SK-N-SH treated with all-trans-retinoic acid at 6 μM for 48 hours (cell line): ENCODE data around the gene KRT7.
A peak's percentile ranks its signal among the peaks of the same experiment; 100 is the strongest.

Experiments used
- ATAC-seq: fragments of 200-7000 bp; cut with Tn5 transposase; 3 replicates; pipeline ENCODE4 v1.9.1; 2020; ENCODE audit warnings: mild to moderate bottlenecking, moderate library complexity
- ARNTL ChIP-seq: fragments of 450-650 bp; formaldehyde crosslinking; IDR thresholded peaks from 2 replicates; pipeline ENCODE4 v1.5.0; 2020; ENCODE audit warnings: low read depth, mild to moderate bottlenecking, moderate library complexity, borderline replicate concordance
- BACH2 ChIP-seq: fragments of 250-450 bp; sonication (Bioruptor Pico); IDR thresholded peaks from 2 replicates; pipeline ENCODE4 v1.9.0; 2021; ENCODE audit warnings: mild to moderate bottlenecking, borderline replicate concordance
- CREB5 ChIP-seq: fragments of 250-450 bp; sonication (Bioruptor Pico); IDR thresholded peaks from 2 replicates; pipeline ENCODE4 v1.5.1; 2020; ENCODE audit warnings: low read depth, mild to moderate bottlenecking, moderate library complexity
- CSDC2 ChIP-seq: fragments of 250-450 bp; sonication (Bioruptor Pico); IDR thresholded peaks from 2 replicates; pipeline ENCODE4 v1.5.0; 2020; ENCODE audit warnings: mild to moderate bottlenecking, moderate library complexity
- ESRRG ChIP-seq: fragments of 250-450 bp; sonication (Bioruptor Pico); IDR thresholded peaks from 2 replicates; pipeline ENCODE4 v1.6.1; 2021; ENCODE audit warnings: mild to moderate bottlenecking
- GLIS3 ChIP-seq: fragments of 250-450 bp; sonication (Bioruptor Pico); IDR thresholded peaks from 2 replicates; pipeline ENCODE4 v1.5.0; 2020; ENCODE audit warnings: mild to moderate bottlenecking, moderate library complexity
- ISL1 ChIP-seq: fragments of 250-450 bp; sonication (Bioruptor Pico); IDR thresholded peaks from 2 replicates; pipeline ENCODE4 v2.1.2; 2022; ENCODE audit warnings: mild to moderate bottlenecking, moderate library complexity
- OSR1 ChIP-seq: fragments of 250-450 bp; sonication (Bioruptor Pico); IDR thresholded peaks from 2 replicates; pipeline ENCODE4 v1.8.0; 2022; ENCODE audit warnings: moderate library complexity, mild to moderate bottlenecking, inconsistent platforms
- PATZ1 ChIP-seq: fragments of 250-450 bp; sonication (Bioruptor Pico); IDR thresholded peaks from 2 replicates; pipeline ENCODE4 v1.8.0; 2020; ENCODE audit warnings: mild to moderate bottlenecking, moderate library complexity, borderline replicate concordance
- PPARA ChIP-seq: fragments of 250-450 bp; sonication (Bioruptor Pico); IDR thresholded peaks from 2 replicates; pipeline ENCODE4 v1.5.0; 2020; ENCODE audit warnings: mild to moderate bottlenecking, borderline replicate concordance
- SNAI2 ChIP-seq: fragments of 250-450 bp; sonication (Bioruptor Pico); IDR thresholded peaks from 2 replicates; pipeline ENCODE4 v1.5.0; 2020; ENCODE audit warnings: mild to moderate bottlenecking, moderate library complexity
- TCF4 ChIP-seq: fragments of 250-450 bp; sonication (Bioruptor Pico); IDR thresholded peaks from 2 replicates; pipeline ENCODE4 v1.8.0; 2021; ENCODE audit warnings: mild to moderate bottlenecking, moderate library complexity, borderline replicate concordance
- TOX ChIP-seq: fragments of 250-450 bp; sonication (Bioruptor Pico); IDR thresholded peaks from 2 replicates; pipeline ENCODE4 v1.8.0; 2021; ENCODE audit warnings: mild to moderate bottlenecking, moderate library complexity, borderline replicate concordance
- TSHZ2 ChIP-seq: fragments of 250-450 bp; sonication (Bioruptor Pico); IDR thresholded peaks from 2 replicates; pipeline ENCODE4 v1.5.0; 2020; ENCODE audit warnings: mild to moderate bottlenecking, moderate library complexity
- ZC3H10 ChIP-seq: fragments of 250-450 bp; sonication (Bioruptor Pico); IDR thresholded peaks from 2 replicates; pipeline ENCODE4 v1.5.1; 2021; ENCODE audit warnings: mild to moderate bottlenecking, moderate library complexity
- ZFP3 ChIP-seq: fragments of 250-450 bp; sonication (Bioruptor Pico); IDR thresholded peaks from 2 replicates; pipeline ENCODE4 v1.5.0; 2020; ENCODE audit warnings: mild to moderate bottlenecking, moderate library complexity
- ZFP30 ChIP-seq: fragments of 450-650 bp; formaldehyde crosslinking; IDR thresholded peaks from 2 replicates; pipeline ENCODE4 v1.5.0; 2022; ENCODE audit warnings: mild to moderate bottlenecking, moderate library complexity
- ZNF565 ChIP-seq: fragments of 450-650 bp; formaldehyde crosslinking; conservative IDR thresholded peaks from 2 replicates; pipeline ENCODE4 v1.5.0; 2020; ENCODE audit warnings: low read depth, mild to moderate bottlenecking, moderate library complexity
- ZNF70 ChIP-seq: fragments of 450-650 bp; formaldehyde crosslinking; IDR thresholded peaks from 2 replicates; pipeline ENCODE4 v1.5.0; 2020; ENCODE audit warnings: mild to moderate bottlenecking, moderate library complexity
- ZNF8 ChIP-seq: fragments of 450-650 bp; formaldehyde crosslinking; IDR thresholded peaks from 2 replicates; pipeline ENCODE4 v1.5.0; 2020; ENCODE audit warnings: mild to moderate bottlenecking, moderate library complexity
- TF ChIP-seq, protein P1 (sequence below): fragments of 250-450 bp; sonication (Bioruptor Pico); IDR thresholded peaks from 2 replicates; pipeline ENCODE4 v1.5.1; 2021; ENCODE audit warnings: mild to moderate bottlenecking, moderate library complexity
- TF ChIP-seq, protein P2 (sequence below): fragments of 250-450 bp; sonication (Bioruptor Pico); IDR thresholded peaks from 2 replicates; pipeline ENCODE4 v1.8.0; 2021; ENCODE audit warnings: low read depth, mild to moderate bottlenecking, moderate library complexity, borderline replicate concordance

Gene KRT7

GRCh38 chr12:52216807-52217206 is 16.2 kb upstream of the KRT7 start:
- ATAC-seq, result no peak
- no peak for TF ChIP-seq ZNF70 (CRISPR knock-in tag)
- TF ChIP-seq CREB5 (CRISPR knock-in tag), result no peak
- no peak for TF ChIP-seq GLIS3
- no peak for TF ChIP-seq ZNF565
- no peak for TF ChIP-seq ZFP3
- TF ChIP-seq ESRRG, result no peak
- no peak for TF ChIP-seq OSR1 (CRISPR knock-in tag)
- no peak for TF ChIP-seq BACH2 (CRISPR knock-in tag)
- no peak for TF ChIP-seq ISL1 (CRISPR knock-in tag)
- TF ChIP-seq, protein P1, sequence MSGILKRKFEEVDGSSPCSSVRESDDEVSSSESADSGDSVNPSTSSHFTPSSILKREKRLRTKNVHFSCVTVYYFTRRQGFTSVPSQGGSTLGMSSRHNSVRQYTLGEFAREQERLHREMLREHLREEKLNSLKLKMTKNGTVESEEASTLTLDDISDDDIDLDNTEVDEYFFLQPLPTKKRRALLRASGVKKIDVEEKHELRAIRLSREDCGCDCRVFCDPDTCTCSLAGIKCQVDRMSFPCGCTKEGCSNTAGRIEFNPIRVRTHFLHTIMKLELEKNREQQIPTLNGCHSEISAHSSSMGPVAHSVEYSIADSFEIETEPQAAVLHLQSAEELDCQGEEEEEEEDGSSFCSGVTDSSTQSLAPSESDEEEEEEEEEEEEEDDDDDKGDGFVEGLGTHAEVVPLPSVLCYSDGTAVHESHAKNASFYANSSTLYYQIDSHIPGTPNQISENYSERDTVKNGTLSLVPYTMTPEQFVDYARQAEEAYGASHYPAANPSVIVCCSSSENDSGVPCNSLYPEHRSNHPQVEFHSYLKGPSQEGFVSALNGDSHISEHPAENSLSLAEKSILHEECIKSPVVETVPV (CRISPR knock-in tag), result no peak
- TF ChIP-seq TCF4 (CRISPR knock-in tag), result no peak
- no peak for TF ChIP-seq CSDC2 (CRISPR knock-in tag)
- TF ChIP-seq PPARA (CRISPR knock-in tag), result no peak
- TF ChIP-seq TOX (CRISPR knock-in tag), result no peak
- TF ChIP-seq, protein P2, sequence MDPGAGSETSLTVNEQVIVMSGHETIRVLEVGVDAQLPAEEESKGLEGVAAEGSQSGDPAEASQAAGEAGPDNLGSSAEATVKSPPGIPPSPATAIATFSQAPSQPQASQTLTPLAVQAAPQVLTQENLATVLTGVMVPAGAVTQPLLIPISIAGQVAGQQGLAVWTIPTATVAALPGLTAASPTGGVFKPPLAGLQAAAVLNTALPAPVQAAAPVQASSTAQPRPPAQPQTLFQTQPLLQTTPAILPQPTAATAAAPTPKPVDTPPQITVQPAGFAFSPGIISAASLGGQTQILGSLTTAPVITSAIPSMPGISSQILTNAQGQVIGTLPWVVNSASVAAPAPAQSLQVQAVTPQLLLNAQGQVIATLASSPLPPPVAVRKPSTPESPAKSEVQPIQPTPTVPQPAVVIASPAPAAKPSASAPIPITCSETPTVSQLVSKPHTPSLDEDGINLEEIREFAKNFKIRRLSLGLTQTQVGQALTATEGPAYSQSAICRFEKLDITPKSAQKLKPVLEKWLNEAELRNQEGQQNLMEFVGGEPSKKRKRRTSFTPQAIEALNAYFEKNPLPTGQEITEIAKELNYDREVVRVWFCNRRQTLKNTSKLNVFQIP (CRISPR knock-in tag), result no peak

GRCh38 chr12:52217223-52217622 is 15.8 kb upstream of the KRT7 start:
- no peak for TF ChIP-seq CREB5 (CRISPR knock-in tag)
- no peak for TF ChIP-seq OSR1 (CRISPR knock-in tag)
- TF ChIP-seq ZNF565, result no peak
- TF ChIP-seq TCF4 (CRISPR knock-in tag), result no peak
- TF ChIP-seq GLIS3, result 0 out of 2 replicates have a peak, but pooled peaks have one; percentile 31
- no peak for TF ChIP-seq ZNF70 (CRISPR knock-in tag)
- TF ChIP-seq CSDC2 (CRISPR knock-in tag), result no peak
- TF ChIP-seq ZFP30 (CRISPR knock-in tag), result no peak
- ATAC-seq, result no peak

- ATAC-seq, result no peak
- TF ChIP-seq ZC3H10 (CRISPR knock-in tag) (no peak), BACH2 (CRISPR knock-in tag) (no peak), TSHZ2 (CRISPR knock-in tag) (no peak; the same call in 1 of the 2 replicates), ARNTL (no peak), PPARA (CRISPR knock-in tag) (no peak), ZFP30 (CRISPR knock-in tag) (no peak), TOX (CRISPR knock-in tag) (no peak), ZNF8 (CRISPR knock-in tag) (no peak), CSDC2 (CRISPR knock-in tag) (no peak), TCF4 (CRISPR knock-in tag) (no peak), OSR1 (CRISPR knock-in tag) (no peak), SNAI2 (CRISPR knock-in tag) (no peak), PATZ1 (no peak), GLIS3 (no peak)
- TF ChIP-seq, protein P2 (CRISPR knock-in tag), result no peak
- TF ChIP-seq, protein P1 (CRISPR knock-in tag), result no peak
Measured at GRCh38 chr12:52218001-52218400, 15.0 kb upstream of the KRT7 start.
